ENCODE results near the gene IGSF22. TPM values are rescaled to one million over a fixed set of nuclear protein-coding genes. Genes with fewer than 3 reads are reported as not detected.

IGSF22 gene
- total RNA-seq, 1 donor from 2014 or later = not detected

- Mint-ChIP-seq H3K27me3 (ENCODE audit: low read depth) (peaks cover 3% of the 10 kb centered on the region), H3K9me3 (ENCODE audit: low read depth) (no peaks in the 10 kb centered on the region), H3K27ac (ENCODE audit: unreplicated experiment) (peak overlapping the region; percentile 62), H3K36me3 (ENCODE audit: low read depth) (peaks cover 3% of the 10 kb centered on the region), H3K4me1 (ENCODE audit: low read depth) (peaks cover 16% of the 10 kb centered on the region), H3K4me3 (ENCODE audit: unreplicated experiment) (peak overlapping the region; percentile 68)
- DNase-seq (ENCODE audit: low spot score) = no peak
- no peak for TF ChIP-seq CTCF (IDR thresholded peaks at IDR 0.05)
These were observed 26.1 kb downstream of the IGSF22 start for GRCh38 chr11:18699848-18700261.

- Mint-ChIP-seq H3K27ac (ENCODE audit: unreplicated experiment) (no peak overlapping the region), H3K4me3 (ENCODE audit: unreplicated experiment) (peak overlapping the region; percentile 68)
These were observed 26.8 kb downstream of the IGSF22 start for GRCh38 chr11:18699269-18699596.

GRCh38 chr11:18698341-18699268 is 27.4 kb downstream of the IGSF22 start, which contains the start of gene TMEM86A:
Gene TMEM86A, plus strand, starts transcription at chr11:18698779. Its CDS starts 108 bp downstream, at chr11:18698887.
- peak; percentile 39 for TF ChIP-seq CTCF (IDR thresholded peaks at IDR 0.05)
- H3K9me3 Mint-ChIP-seq (ENCODE audit: low read depth) = no peaks in the 10 kb centered on the region
- peaks cover 16% of the 10 kb centered on the region for H3K4me1 Mint-ChIP-seq (ENCODE audit: low read depth)
- peaks cover 3% of the 10 kb centered on the region for H3K36me3 Mint-ChIP-seq (ENCODE audit: low read depth)
- H3K4me3 Mint-ChIP-seq (ENCODE audit: unreplicated experiment) = peak within 1 kb of the TSS; percentile 68
- H3K27ac Mint-ChIP-seq (ENCODE audit: unreplicated experiment) = no peak within 1 kb of the TSS
- DNase-seq (ENCODE audit: low spot score) = peak; percentile 94
- H3K27me3 Mint-ChIP-seq (ENCODE audit: low read depth) = no peaks in the 10 kb centered on the region

More at GRCh38 chr11:18699269-18699596, 26.8 kb downstream of the IGSF22 start:
- no peak for TF ChIP-seq CTCF (IDR thresholded peaks at IDR 0.05)
- no peaks in the 10 kb centered on the region for H3K9me3 Mint-ChIP-seq (ENCODE audit: low read depth)
- DNase-seq (ENCODE audit: low spot score) = peak; percentile 43
- peaks cover 3% of the 10 kb centered on the region for H3K36me3 Mint-ChIP-seq (ENCODE audit: low read depth)
- peaks cover 16% of the 10 kb centered on the region for H3K4me1 Mint-ChIP-seq (ENCODE audit: low read depth)
- H3K27me3 Mint-ChIP-seq (ENCODE audit: low read depth) = peaks cover 3% of the 10 kb centered on the region

DNA sequence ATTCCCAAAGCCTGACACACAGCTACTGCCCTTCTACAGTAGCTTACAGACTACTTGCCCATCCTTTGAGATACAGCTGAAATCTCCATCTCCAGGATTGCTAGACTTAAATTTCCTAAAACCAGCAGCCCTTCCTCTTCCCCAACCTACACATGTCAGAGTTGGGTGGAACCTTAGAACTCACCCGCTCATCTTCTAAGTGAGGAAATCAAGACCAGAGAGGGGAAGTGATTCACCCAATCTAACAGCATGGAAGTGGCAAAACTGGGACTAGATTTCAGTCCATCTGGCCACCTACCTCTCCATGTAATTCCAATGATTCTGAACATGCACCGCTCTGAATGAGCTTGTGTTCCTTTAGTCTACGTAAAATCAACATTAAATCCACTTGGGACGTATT is 28.4 kb downstream of the IGSF22 start:
- Mint-ChIP-seq H3K36me3 (ENCODE audit: low read depth) (peaks cover 3% of the 10 kb centered on the region), H3K9me3 (ENCODE audit: low read depth) (no peaks in the 10 kb centered on the region), H3K27me3 (ENCODE audit: low read depth) (no peaks in the 10 kb centered on the region), H3K27ac (ENCODE audit: unreplicated experiment) (no peak overlapping the region), H3K4me1 (ENCODE audit: low read depth) (peaks cover 19% of the 10 kb centered on the region), H3K4me3 (ENCODE audit: unreplicated experiment) (no peak overlapping the region)
- DNase-seq (ENCODE audit: low spot score) = no peak
- TF ChIP-seq CTCF (IDR thresholded peaks at IDR 0.05) = no peak

DNA sequence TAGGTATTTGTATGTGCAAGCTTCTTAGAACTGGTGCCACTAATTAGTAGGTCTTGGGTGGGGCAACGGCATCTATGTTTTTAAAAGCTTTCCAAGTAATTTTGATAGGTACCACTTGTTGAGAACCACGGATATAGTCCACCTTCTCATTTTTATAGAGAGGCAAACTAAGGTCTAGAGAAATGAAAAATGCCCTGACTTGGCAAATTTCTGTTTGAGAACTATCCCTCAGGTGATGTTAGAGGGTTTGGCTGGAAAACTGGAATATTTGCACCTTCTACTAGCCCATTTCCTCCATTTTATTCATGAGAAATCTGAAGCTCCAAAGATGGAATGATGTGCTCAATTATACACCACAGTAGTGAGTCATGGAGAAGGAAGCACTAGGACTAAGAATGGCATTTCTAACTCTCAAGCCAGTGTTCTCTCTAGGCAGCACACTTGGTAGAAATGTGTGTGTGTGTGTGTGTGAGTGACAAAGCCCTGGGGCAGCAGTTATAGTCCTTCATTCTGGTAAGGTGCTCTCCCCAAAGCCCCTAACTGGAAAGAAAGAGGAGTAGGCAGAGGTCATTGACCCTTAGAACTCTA is 29.3 kb downstream of the IGSF22 start:
- Mint-ChIP-seq H3K36me3 (ENCODE audit: low read depth) (peaks cover 3% of the 10 kb centered on the region), H3K27ac (ENCODE audit: unreplicated experiment) (no peak overlapping the region), H3K27me3 (ENCODE audit: low read depth) (no peaks in the 10 kb centered on the region), H3K4me3 (ENCODE audit: unreplicated experiment) (no peak overlapping the region), H3K9me3 (ENCODE audit: low read depth) (no peaks in the 10 kb centered on the region), H3K4me1 (ENCODE audit: low read depth) (peaks cover 19% of the 10 kb centered on the region)
- no peak for DNase-seq (ENCODE audit: low spot score)
- TF ChIP-seq CTCF (IDR thresholded peaks at IDR 0.05) = no peak
